Smooth muscle cell (in vitro differentiated cells): ENCODE results near the gene LEFTY1. TPM values are rescaled to one million over a fixed set of nuclear protein-coding genes. Genes with fewer than 3 reads are reported as not detected.

Source experiments
- DNase-seq: peaks from one replicate; lab custom pipeline; 2025; ENCODE audit not compliant: unreplicated experiment; lab: John Stamatoyannopoulos, UW
- H2AFZ ChIP-seq: fragments of 200-600 bp; sonication (generic); 2 replicates; pipeline ENCODE4 v1.6.0; 2016; ENCODE audit warnings: antibody characterized with exemption, low read depth, mild to moderate bottlenecking
- H3F3A ChIP-seq: fragments of 200-600 bp; sonication (generic); 2 replicates; pipeline ENCODE4 v1.6.0; 2017; ENCODE audit warnings: antibody characterized with exemption, low read depth
- H3K27ac ChIP-seq: fragments of 200-600 bp; sonication (generic); 2 replicates; pipeline ENCODE4 v1.5.1; 2016; ENCODE audit warnings: low read depth, mild to moderate bottlenecking
- H3K27me3 ChIP-seq: fragments of 200-600 bp; sonication (generic); 2 replicates; pipeline ENCODE4 v1.6.1; 2016; ENCODE audit warnings: low read depth, mild to moderate bottlenecking
- H3K36me3 ChIP-seq: fragments of 200-600 bp; sonication (generic); 2 replicates; pipeline ENCODE4 v1.5.1; 2016; ENCODE audit warnings: low read depth
- H3K4me1 ChIP-seq: fragments of 200-600 bp; sonication (generic); 2 replicates; pipeline ENCODE4 v1.5.1; 2016; ENCODE audit warnings: low read depth
- H3K4me2 ChIP-seq: fragments of 200-600 bp; sonication (generic); 2 replicates; pipeline ENCODE4 v1.6.0; 2016; ENCODE audit warnings: mild to moderate bottlenecking
- H3K4me3 ChIP-seq: fragments of 200-600 bp; sonication (generic); 2 replicates; pipeline ENCODE4 v1.5.1; 2016; ENCODE audit warnings: mild to moderate bottlenecking
- H3K79me2 ChIP-seq: fragments of 200-600 bp; sonication (generic); 2 replicates; pipeline ENCODE4 v1.6.0; 2016; ENCODE audit warnings: low read depth, mild to moderate bottlenecking
- H3K9ac ChIP-seq: fragments of 200-600 bp; sonication (generic); 2 replicates; pipeline ENCODE4 v1.6.0; 2016; ENCODE audit warnings: low read depth
- H3K9me3 ChIP-seq: fragments of 200-600 bp; sonication (generic); replicated peaks from 2 replicates; pipeline ENCODE4 v1.5.1; 2016; ENCODE audit warnings: low read depth
- H4K20me1 ChIP-seq: fragments of 200-600 bp; sonication (generic); 2 replicates; pipeline ENCODE4 v1.6.0; 2016; ENCODE audit warnings: low read depth
- CTCF ChIP-seq: fragments of 200-600 bp; sonication (generic); IDR thresholded peaks from 2 replicates; pipeline ENCODE4 v1.5.1; 2017; ENCODE audit warnings: borderline replicate concordance, mild to moderate bottlenecking, antibody characterized with exemption; ENCODE audit not compliant: insufficient read depth, poor library complexity, severe bottlenecking
- WGBS: methylation state at CpG from one replicate; pipeline ENCODE4 v1.1.7; 2016; ENCODE audit warnings: low lambda C conversion rate; 5-methylcytosine and 5-hydroxymethylcytosine counted together
- polyA plus RNA-seq: library from polyadenylated mRNA; unstranded; fragments of >200 nt; fragmentation: Nextera tagmentation; extraction: Ambion mirVana; gene quantifications from 2 replicates; pipeline ENCODE4 v1.2.1, GENCODE V29; 2016
- total RNA-seq: library from RNA; depleted of rRNA; stranded (reverse); fragments of >200 nt; gene quantifications from 2 replicates; pipeline ENCODE4 v1.2.3, GENCODE V29; 2014

The LEFTY1 gene
- total and polyA plus RNA-seq, 2 experiments from 2014 or later: not detected

- no peaks in the 10 kb centered on the region for H3K9me3 ChIP-seq
- no peaks in the 10 kb centered on the region for H3K4me1 ChIP-seq
- no peak for DNase-seq
- no peak overlapping the region for H3K27ac ChIP-seq
- no peak for TF ChIP-seq CTCF
- WGBS: 83% methylated on average over 3 of the region's 3 CpGs
- no peak overlapping the region for H3K4me3 ChIP-seq
- no peaks in the 10 kb centered on the region for H3K79me2 ChIP-seq
- no peaks in the 10 kb centered on the region for H3F3A ChIP-seq
- H3K36me3 ChIP-seq: peaks cover 3% of the 10 kb centered on the region
- peaks cover 22% of the 10 kb centered on the region for H4K20me1 ChIP-seq
- H3K27me3 ChIP-seq: no peaks in the 10 kb centered on the region
- no peak overlapping the region for H2AFZ ChIP-seq
- H3K4me2 ChIP-seq: no peak overlapping the region
- H3K9ac ChIP-seq: no peak overlapping the region
These were observed 18.0 kb downstream of the LEFTY1 start for GRCh38 chr1:225870911-225871310.

- Histone ChIP-seq H3K36me3 (peaks cover 3% of the 10 kb centered on the region), H3K9me3 (no peaks in the 10 kb centered on the region), H3K4me1 (no peaks in the 10 kb centered on the region), H3K4me2 (no peak overlapping the region), H3K27ac (no peak overlapping the region), H3K4me3 (no peak overlapping the region), H3K79me2 (no peaks in the 10 kb centered on the region), H2AFZ (no peak overlapping the region), H4K20me1 (peaks cover 16% of the 10 kb centered on the region), H3F3A (peaks cover 18% of the 10 kb centered on the region), H3K9ac (no peak overlapping the region), H3K27me3 (no peaks in the 10 kb centered on the region)
- no peak for DNase-seq
- no peak for TF ChIP-seq CTCF
- WGBS: 94% methylated on average over 8 of the region's 8 CpGs
These were observed 20.2 kb downstream of the LEFTY1 start for GRCh38 chr1:225868631-225869330.

- Histone ChIP-seq H3K27me3 (no peaks in the 10 kb centered on the region), H3K4me1 (no peaks in the 10 kb centered on the region), H3F3A (peaks cover 18% of the 10 kb centered on the region), H2AFZ (no peak overlapping the region), H3K4me2 (no peak overlapping the region), H3K9me3 (no peaks in the 10 kb centered on the region), H3K27ac (no peak overlapping the region), H3K79me2 (no peaks in the 10 kb centered on the region), H3K4me3 (no peak overlapping the region), H3K9ac (no peak overlapping the region), H3K36me3 (peaks cover 3% of the 10 kb centered on the region), H4K20me1 (peaks cover 6% of the 10 kb centered on the region)
- DNase-seq: no peak
- WGBS: 86% methylated on average over 6 of the region's 6 CpGs
- TF ChIP-seq CTCF: no peak
These were observed 22.0 kb downstream of the LEFTY1 start for GRCh38 chr1:225866981-225867380.
